HG03025 (cell line): ENCODE results near the gene EPB41L2.

Experiments
- ATAC-seq: cut with Tn5 transposase; IDR thresholded peaks from one replicate; pipeline ENCODE4 v1.9.1; 2021; ENCODE audit warnings: mild to moderate bottlenecking, moderate library complexity; ENCODE audit not compliant: unreplicated experiment, low FRiP score

The EPB41L2 gene

GRCh38 chr6:130885392-130886192 is 177.5 kb downstream of the EPB41L2 start:
- peak; percentile 96 for ATAC-seq

- ATAC-seq: no peak
These were observed 180.7 kb downstream of the EPB41L2 start for GRCh38 chr6:130882370-130882769.

- no peak for ATAC-seq
These were observed 183.2 kb downstream of the EPB41L2 start for GRCh38 chr6:130879826-130880225.

GRCh38 chr6:130873746-130874145 is 189.3 kb downstream of the EPB41L2 start:
- ATAC-seq: no peak

GRCh38 chr6:130872250-130873095 is 190.6 kb downstream of the EPB41L2 start:
- ATAC-seq: peak; percentile 75

DNA sequence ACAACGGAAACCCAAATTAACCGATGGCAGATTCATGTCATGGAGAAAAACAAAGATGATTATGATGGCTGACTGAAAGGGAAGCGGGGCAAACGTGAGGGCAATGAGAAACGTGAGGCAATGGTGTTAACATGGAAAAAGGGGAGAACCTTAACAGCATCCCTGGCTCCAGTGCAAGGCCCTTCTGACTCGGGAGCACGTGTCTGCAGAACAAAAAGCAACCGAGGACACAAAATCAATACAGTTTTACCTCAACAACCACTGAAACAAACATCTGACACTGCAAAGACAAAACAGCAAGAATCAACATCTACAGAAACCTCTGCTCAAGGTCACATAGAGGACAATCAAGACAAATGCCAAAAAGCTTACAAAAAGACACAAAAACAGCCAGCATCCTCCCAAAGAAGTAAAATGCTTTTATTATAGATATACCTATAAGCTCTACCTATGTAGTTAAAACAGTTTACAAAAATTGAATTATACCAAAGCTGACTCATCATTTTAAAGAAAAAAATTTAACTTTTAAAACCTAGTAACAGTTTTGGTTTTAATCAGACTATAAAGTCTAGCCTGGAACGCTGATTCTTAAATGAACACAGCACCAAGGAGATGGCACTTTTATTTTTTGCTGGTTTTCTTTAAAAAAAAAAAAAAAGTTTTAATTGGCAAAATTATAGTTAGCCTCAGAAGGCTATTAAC is 192.7 kb downstream of the EPB41L2 start:
- ATAC-seq: no peak

- no peak for ATAC-seq
These were observed 193.4 kb downstream of the EPB41L2 start for GRCh38 chr6:130869681-130870080.

DNA sequence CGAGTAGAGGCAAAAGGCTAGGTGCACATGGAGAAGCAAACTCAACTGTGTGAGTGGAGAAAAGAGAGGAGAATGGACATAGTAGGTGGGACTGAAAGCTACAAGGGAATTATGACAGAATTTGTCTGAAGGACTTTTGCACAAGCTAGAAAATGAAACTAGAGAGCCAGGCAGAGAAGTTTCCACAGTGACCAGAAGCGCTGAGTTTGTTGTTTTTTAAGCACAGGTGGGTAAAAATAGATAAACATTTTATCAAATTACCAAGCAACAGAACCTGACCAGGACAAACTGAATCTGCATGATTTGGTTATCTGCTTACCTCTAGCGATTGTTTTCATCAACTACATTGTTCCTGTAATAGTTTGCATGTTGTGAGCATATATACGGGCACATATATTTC is 197.3 kb downstream of the EPB41L2 start:
- no peak for ATAC-seq

DNA sequence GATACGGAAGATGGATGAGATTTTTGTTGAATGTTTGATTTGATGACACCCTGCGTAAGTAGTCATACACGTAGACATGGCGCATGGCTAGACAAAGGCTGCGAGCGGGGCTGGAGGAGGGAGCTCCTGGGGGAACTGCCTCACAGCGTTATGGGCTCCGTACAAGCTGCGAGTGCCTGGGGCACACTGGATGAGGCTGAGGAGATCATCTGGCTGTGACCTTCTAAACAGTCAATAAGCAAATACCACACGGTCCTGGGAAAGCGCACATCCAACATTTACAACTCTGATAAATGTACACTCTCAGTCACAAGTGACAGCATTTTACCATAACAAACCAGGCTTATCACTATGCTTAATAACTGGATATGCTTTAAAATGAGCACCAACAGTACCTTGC is 198.7 kb downstream of the EPB41L2 start:
- ATAC-seq: no peak

DNA sequence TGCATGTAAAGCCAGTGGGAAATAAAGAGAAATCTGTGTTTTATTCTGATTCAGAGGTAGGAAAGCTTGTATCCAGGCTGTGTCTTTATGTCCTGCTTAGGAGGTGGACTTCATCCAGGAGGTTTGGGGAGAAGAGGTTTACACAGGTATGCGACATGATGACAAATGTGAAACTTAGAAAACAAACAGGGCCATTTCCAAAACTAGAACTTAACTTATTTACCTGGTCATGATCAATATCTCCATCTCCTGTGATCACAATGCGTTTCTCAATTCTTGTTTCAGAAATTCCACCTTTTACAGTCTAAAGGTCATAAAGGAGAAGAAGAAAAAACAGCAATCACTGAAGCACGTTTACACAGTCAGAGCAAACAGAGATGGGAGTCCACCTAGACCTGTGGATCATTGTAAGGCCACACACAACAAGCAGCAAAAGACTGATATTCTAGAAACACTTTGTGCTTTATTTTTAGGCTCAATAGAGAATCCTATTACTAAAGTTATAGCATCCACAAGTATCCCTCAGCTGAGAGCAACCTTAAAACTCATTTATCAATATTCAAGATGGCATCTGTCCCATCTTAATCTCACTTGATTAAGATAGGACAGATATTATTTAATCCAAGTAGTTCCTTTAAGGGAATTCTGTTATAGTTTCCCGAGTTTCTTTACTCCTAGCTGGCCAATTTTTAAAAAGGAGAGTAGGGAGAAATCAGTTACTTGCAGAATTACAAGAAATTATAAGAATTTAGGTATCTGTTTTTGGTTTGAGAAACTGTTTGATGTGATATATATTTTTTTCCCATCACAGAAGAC is 199.4 kb downstream of the EPB41L2 start:
- ATAC-seq: no peak

DNA sequence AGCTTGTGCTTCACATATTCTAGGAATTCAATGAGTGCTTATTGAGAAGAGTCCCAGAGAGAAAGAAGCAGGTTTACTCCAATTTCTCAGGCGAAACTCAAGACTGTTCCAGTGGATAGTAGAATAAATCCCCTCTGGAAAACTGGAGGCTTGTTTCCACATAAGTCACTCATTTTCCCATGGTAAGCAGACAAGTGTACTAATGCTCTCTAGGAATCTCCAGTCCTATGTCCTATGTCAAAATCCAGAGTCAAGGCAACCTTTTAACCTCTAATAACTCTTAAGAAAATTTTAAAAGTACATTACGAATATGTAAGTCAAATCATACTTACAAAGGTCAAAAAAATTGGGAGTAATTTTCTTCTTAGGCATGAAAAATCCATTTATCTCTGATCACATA is 200.7 kb downstream of the EPB41L2 start:
- ATAC-seq: no peak

DNA sequence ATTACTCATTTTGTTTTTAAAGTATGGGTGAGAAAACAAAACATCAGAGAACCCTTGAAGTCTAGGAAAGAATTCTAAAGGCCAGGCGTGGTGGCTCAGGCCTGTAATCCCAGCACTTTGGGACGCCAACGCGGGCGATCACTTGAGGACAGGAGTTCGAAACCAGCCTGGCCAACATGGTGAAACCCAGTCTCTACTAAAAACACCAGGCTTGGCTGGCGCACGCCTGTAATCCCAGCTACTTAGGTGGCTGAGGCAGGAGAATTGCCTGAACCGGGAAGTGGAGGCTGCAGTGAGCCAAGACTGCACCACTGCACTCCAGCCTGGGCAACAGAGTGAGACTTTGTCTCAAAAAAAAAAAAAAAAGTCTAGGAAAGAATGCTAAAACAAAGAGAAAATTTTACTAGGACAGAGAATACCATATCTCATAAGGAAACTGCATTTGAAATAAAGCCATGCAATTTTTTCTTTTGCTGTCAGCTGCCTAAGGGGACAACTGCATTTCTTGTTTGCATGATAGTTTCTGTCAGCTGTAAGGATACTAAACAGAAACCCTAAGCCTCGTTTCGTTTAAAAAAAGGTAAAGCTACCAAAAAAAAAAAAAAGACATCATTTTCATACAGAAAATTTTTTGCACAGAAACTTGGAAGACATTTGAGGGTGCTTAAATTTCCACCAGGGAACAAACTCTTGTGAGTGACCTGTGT is 203.7 kb downstream of the EPB41L2 start:
- no peak for ATAC-seq

DNA sequence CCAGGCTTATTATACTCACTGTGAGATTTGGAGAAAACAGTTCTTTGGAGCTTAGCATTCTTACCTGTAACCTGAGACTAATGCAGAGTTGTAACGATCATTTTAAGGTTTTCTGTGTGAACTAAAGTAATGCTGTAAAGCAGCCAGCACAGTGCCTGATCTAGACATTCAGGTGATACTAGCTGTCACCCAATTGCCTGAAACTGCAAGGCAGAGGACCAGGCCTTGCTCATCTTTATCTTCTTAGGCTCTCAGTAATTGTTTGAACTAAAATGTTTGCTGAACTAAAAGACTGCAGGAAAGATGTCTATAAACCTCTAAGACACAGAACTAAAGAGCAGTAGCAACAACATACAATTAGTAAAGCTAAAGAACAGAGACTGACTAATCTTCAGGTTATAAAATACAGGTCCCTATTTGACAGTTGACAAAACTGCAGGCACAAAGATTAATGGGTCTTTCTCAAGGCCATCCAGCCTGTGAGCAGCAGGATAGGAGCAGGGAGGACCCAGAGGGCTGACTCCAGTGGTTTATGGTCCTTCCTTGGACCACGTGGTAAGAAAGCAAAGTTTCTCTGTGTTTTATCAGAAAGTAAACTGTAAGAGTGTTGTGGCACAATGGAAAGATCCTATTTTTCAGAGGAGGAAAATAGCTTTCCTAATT is 204.4 kb downstream of the EPB41L2 start:
- no peak for ATAC-seq

- no peak for ATAC-seq
These were observed 205.0 kb downstream of the EPB41L2 start for GRCh38 chr6:130858054-130858453.

- ATAC-seq: no peak
These were observed 209.4 kb downstream of the EPB41L2 start for GRCh38 chr6:130853555-130854183.

DNA sequence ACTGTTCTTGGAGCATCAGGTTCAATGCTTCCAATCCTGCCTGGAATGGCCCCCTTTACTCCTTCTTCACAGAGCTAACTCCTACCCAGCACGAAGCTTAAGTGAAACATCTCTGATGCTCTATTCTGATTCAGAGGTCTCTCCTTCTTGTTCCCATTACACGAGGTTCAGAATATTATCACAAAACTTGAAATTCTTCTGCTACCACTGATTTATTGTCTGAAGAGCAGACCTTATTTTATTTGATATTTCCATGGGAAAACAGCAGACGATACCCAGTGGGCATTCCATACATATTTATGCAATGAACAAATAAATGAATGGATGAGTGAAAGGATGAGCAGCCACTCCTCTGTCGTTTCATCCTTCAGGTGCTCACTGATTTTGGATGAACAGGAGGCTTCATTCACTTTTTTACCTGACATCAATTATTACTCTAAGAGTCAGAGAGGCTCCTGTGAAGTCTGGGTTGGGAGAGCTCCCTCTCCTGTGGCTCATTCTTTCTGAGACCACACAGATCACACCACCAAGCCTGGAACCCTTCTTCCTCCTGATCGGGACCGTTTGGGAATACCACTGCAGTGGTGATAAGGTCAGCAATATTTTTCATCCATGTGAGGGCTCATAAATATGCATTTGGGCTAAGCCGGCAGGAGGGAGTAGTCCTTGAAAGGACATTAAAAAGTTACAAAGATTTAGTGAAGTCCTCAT is 210.0 kb downstream of the EPB41L2 start:
- ATAC-seq: no peak

DNA sequence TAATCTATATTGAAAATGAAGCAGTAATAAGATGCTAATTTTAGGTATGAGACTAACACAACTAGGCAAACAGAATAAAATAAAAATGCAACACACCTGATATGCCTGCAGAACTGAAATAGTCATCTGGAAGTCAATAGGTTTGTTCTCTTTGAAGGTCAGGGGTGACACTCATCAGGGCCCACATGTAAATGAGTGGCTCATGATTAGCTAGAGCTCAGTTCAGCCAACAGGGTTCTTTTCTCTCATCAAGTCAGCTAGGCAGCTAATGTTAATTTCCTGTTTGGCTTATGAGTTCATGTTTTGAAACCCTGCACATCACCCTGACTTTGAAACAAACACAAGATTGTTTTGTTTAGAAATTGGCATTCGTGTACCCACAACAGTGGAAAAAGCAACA is 212.0 kb downstream of the EPB41L2 start:
- no peak for ATAC-seq

DNA sequence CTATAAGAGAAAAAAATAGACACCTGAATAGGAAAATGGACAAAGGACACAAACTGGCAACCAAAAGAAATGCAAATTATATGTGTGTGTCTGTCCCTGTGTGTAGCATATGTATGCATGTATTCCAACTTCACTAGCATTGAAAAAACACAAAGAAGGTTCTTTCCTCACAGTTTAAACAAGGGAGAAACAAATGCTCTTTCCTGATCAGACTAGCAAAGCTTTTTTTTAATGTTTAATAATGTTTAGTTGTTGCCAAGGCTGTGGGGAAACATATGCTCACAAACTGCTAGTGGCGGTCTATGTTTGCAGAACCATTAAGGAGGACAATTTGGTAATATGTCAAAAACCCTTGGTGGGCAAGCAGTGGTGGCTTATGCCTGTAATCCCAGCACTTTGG is 213.5 kb downstream of the EPB41L2 start:
- no peak for ATAC-seq
